MM.1S (cell line): ENCODE data around the gene YEATS4.

Experiments used
- CTCF ChIP-seq: fragments of 300-600 bp; sonication (generic); IDR thresholded peaks from 2 replicates; pipeline ENCODE4 v1.5.1; 2016; ENCODE audit warnings: antibody characterized with exemption, low read length, mixed read lengths
- EZH2 ChIP-seq: fragments of 300-600 bp; sonication (generic); optimal IDR thresholded peaks from 2 replicates; pipeline ENCODE3; 2017; ENCODE audit warnings: low read depth, mild to moderate bottlenecking, antibody characterized with exemption, low read length, mixed read lengths

- TF ChIP-seq CTCF: no peak
- TF ChIP-seq EZH2: no peak
Measured at GRCh38 chr12:69332815-69333358, 26.7 kb upstream of the YEATS4 start.
